Measurements from ENCODE around the gene PLPP7.

The PLPP7 gene

GRCh38 chr9:131260751-131261452 is 28.6 kb upstream of the PLPP7 start:
- no peak for TF ChIP-seq GATA2 (IDR thresholded peaks at IDR 0.05; ENCODE audit: low read depth, low read length)
- no peak for TF ChIP-seq GATA3 (IDR thresholded peaks at IDR 0.05; ENCODE audit: low read depth, low read length)

GRCh38 chr9:131262327-131263032 is 27.0 kb upstream of the PLPP7 start:
- no peak for TF ChIP-seq GATA3 (IDR thresholded peaks at IDR 0.05; ENCODE audit: low read depth, low read length)
- no peak for TF ChIP-seq GATA2 (IDR thresholded peaks at IDR 0.05; ENCODE audit: low read depth, low read length)

- TF ChIP-seq GATA3 (IDR thresholded peaks at IDR 0.05; ENCODE audit: low read depth, low read length) = no peak
- TF ChIP-seq GATA2 (IDR thresholded peaks at IDR 0.05; ENCODE audit: low read depth, low read length) = no peak
Measured at GRCh38 chr9:131263701-131264100, 25.8 kb upstream of the PLPP7 start.

GRCh38 chr9:131264231-131264630 is 25.3 kb upstream of the PLPP7 start:
- TF ChIP-seq GATA3 (IDR thresholded peaks at IDR 0.05; ENCODE audit: low read depth, low read length) (no peak), GATA2 (IDR thresholded peaks at IDR 0.05; ENCODE audit: low read depth, low read length) (no peak)

GRCh38 chr9:131266266-131267229 is 23.0 kb upstream of the PLPP7 start:
- TF ChIP-seq GATA3 (IDR thresholded peaks at IDR 0.05; ENCODE audit: low read depth, low read length) = no peak
- no peak for TF ChIP-seq GATA2 (IDR thresholded peaks at IDR 0.05; ENCODE audit: low read depth, low read length)

- TF ChIP-seq GATA3 (IDR thresholded peaks at IDR 0.05; ENCODE audit: low read depth, low read length) = no peak
- TF ChIP-seq GATA2 (IDR thresholded peaks at IDR 0.05; ENCODE audit: low read depth, low read length) = no peak
Measured at GRCh38 chr9:131270171-131271015, 19.1 kb upstream of the PLPP7 start.

- TF ChIP-seq GATA2 (IDR thresholded peaks at IDR 0.05; ENCODE audit: low read depth, low read length) (no peak), GATA3 (IDR thresholded peaks at IDR 0.05; ENCODE audit: low read depth, low read length) (no peak)
Measured at GRCh38 chr9:131271506-131271931, 18.0 kb upstream of the PLPP7 start.

- TF ChIP-seq GATA2 (IDR thresholded peaks at IDR 0.05; ENCODE audit: low read depth, low read length) (no peak), GATA3 (IDR thresholded peaks at IDR 0.05; ENCODE audit: low read depth, low read length) (no peak)
Measured at GRCh38 chr9:131272212-131272611, 17.3 kb upstream of the PLPP7 start.

GRCh38 chr9:131273146-131273855 is 16.2 kb upstream of the PLPP7 start:
- no peak for TF ChIP-seq GATA2 (IDR thresholded peaks at IDR 0.05; ENCODE audit: low read depth, low read length)
- no peak for TF ChIP-seq GATA3 (IDR thresholded peaks at IDR 0.05; ENCODE audit: low read depth, low read length)

- TF ChIP-seq GATA3 (IDR thresholded peaks at IDR 0.05; ENCODE audit: low read depth, low read length) = no peak
- TF ChIP-seq GATA2 (IDR thresholded peaks at IDR 0.05; ENCODE audit: low read depth, low read length) = no peak
Measured at GRCh38 chr9:131273856-131274673, 15.5 kb upstream of the PLPP7 start.

GRCh38 chr9:131274674-131275331 is 14.7 kb upstream of the PLPP7 start:
- TF ChIP-seq GATA2 (IDR thresholded peaks at IDR 0.05; ENCODE audit: low read depth, low read length) (no peak), GATA3 (IDR thresholded peaks at IDR 0.05; ENCODE audit: low read depth, low read length) (no peak)
